K562 (cell line): ENCODE data around the gene UNC80. TPM values are rescaled to one million over a fixed set of nuclear protein-coding genes. Genes with fewer than 3 reads are reported as not detected.

ENCODE experiments used
- ATAC-seq: fragments of 200-7000 bp; cut with Tn5 transposase; 3 replicates; pipeline ENCODE4 v1.9.1; 2020; ENCODE audit warnings: moderate library complexity
- BruUV-seq: library from RNA; stranded (reverse); fragments of 400-500 nt; replicated peaks from 2 replicates; lab custom pipeline; 2021; lab: Mats Ljungman, UMichigan
- CTCF ChIA-PET: fragments of 300-600 bp; formaldehyde crosslinking; extraction: SDS; loops from one replicate; lab custom pipeline; 2021; ENCODE audit warnings: low intra/inter-chr PET ratio; lab: Yijun Ruan, JAX
- POLR2A ChIA-PET: fragments of 300-600, 350-650 bp; sonication (Branson Sonifier 250); formaldehyde crosslinking; extraction: SDS; loops from one replicate; lab custom pipeline; 2021; ENCODE audit warnings: antibody characterized with exemption, inconsistent platforms; lab: Yijun Ruan, JAX
- DNase-seq, 4 experiments: peaks; one replicate each; pipeline versions ENCODE4 v3.0.0 to v3.0.0-alpha.2; 2011 to 2018; ENCODE audit warnings: low spot score in 3 of 4, mixed read lengths in 3 of 4; ENCODE audit errors: extremely low read depth in 1 of 4
- FAIRE-seq: peaks from 2 replicates; lab custom pipeline; 2011; peaks lifted over from hg19 to GRCh38; lab: Jason Lieb, UNC
- H2AFZ ChIP-seq: 2 replicates; pipeline ENCODE4 v1.6.0; 2011; ENCODE audit warnings: low read depth, low read length, control low read depth, inconsistent platforms
- H3K27ac ChIP-seq: fragments of 200-600 bp; 3 replicates; pipeline ENCODE4 v1.8.0; 2011; ENCODE audit warnings: low read depth, mild to moderate bottlenecking, control low read depth, inconsistent platforms, low read length, moderate library complexity, mixed read lengths; ENCODE audit errors: extremely low read depth
- H3K27me3 ChIP-seq, 2 experiments: fragments of 300-600 bp in 1 of 2; 2 replicates in 1 of 2; 3 replicates in 1 of 2; pipeline versions ENCODE4 v1.6.0 to v1.8.0; 2011; ENCODE audit warnings: inconsistent platforms in 2 of 2, low read length in 2 of 2, mild to moderate bottlenecking in 1 of 2, mixed read lengths in 1 of 2, moderate library complexity in 1 of 2; ENCODE audit not compliant: control insufficient read depth in 2 of 2, insufficient read depth in 2 of 2
- H3K36me3 ChIP-seq: fragments of 300-600 bp; 3 replicates; pipeline ENCODE4 v1.8.0; 2011; ENCODE audit warnings: mild to moderate bottlenecking, low read length, inconsistent platforms; ENCODE audit not compliant: control insufficient read depth, insufficient read depth
- H3K4me1 ChIP-seq, 2 experiments: fragments of 200-600 bp in 1 of 2; replicated peaks in 1 of 2; 2 replicates in 1 of 2; 3 replicates in 1 of 2; pipeline versions ENCODE4 v1.5.1 to v1.8.0; 2011; ENCODE audit warnings: inconsistent platforms in 2 of 2, low read length in 2 of 2, mild to moderate bottlenecking in 1 of 2, mixed read lengths in 1 of 2, moderate library complexity in 1 of 2; ENCODE audit not compliant: control insufficient read depth in 2 of 2, insufficient read depth in 2 of 2
- H3K4me2 ChIP-seq: 2 replicates; pipeline ENCODE4 v1.6.1; 2011; ENCODE audit warnings: low read length, control low read depth, inconsistent platforms, mixed read lengths; ENCODE audit not compliant: insufficient read depth
- H3K4me3 ChIP-seq: fragments of 200-600 bp; sonication (generic), shearing (Covaris generic); 2 replicates; pipeline ENCODE4 v1.5.1; 2016; ENCODE audit warnings: control low read depth, inconsistent platforms
- H3K79me2 ChIP-seq: fragments of 200-600 bp; 3 replicates; pipeline ENCODE4 v1.8.0; 2011; ENCODE audit warnings: low read length, inconsistent platforms; ENCODE audit not compliant: control insufficient read depth, insufficient read depth
- H3K9ac ChIP-seq, 2 experiments: 2 replicates each; pipeline versions ENCODE4 v1.6.0 to v1.6.1; 2011; ENCODE audit warnings: low read depth in 2 of 2, low read length in 2 of 2, control low read depth in 1 of 2, inconsistent platforms in 1 of 2, mild to moderate bottlenecking in 1 of 2, mixed read lengths in 1 of 2; ENCODE audit not compliant: insufficient read depth in 1 of 2
- H3K9me1 ChIP-seq: one replicate; pipeline ENCODE4 v1.6.0; 2011; ENCODE audit warnings: inconsistent platforms, mild to moderate bottlenecking, low read length, moderate library complexity; ENCODE audit not compliant: control insufficient read depth, insufficient read depth
- H3K9me3 ChIP-seq: replicated peaks from 2 replicates; pipeline ENCODE4 v1.5.1; 2011; ENCODE audit warnings: low read depth, low read length, inconsistent platforms; ENCODE audit not compliant: control insufficient read depth, insufficient read depth
- H4K20me1 ChIP-seq: replicated peaks from 2 replicates; pipeline ENCODE4 v1.6.1; 2011; ENCODE audit warnings: low read length, inconsistent platforms, mixed read lengths; ENCODE audit not compliant: control insufficient read depth, insufficient read depth
- MEIS2 ChIP-seq: fragments of 450-650 bp; IDR thresholded peaks from 2 replicates; pipeline ENCODE4 v1.6.1; 2014; ENCODE audit warnings: mild to moderate bottlenecking; ENCODE audit not compliant: partially characterized antibody
- POLR2H ChIP-seq: IDR thresholded peaks from 2 replicates; pipeline ENCODE4 v1.6.1; 2016; ENCODE audit warnings: missing genetic modification characterization, low read depth, mild to moderate bottlenecking, control low read depth, missing compliant biosample characterization, moderate library complexity
- WGBS: fragments of 100-300 bp; shearing (Covaris generic); methylation state at CpG from one replicate; pipeline ENCODE4 v1.1.6; 2016; ENCODE audit warnings: low coverage, mixed read lengths; ENCODE audit not compliant: insufficient coverage; ENCODE audit errors: missing lambda C conversion rate; 5-methylcytosine and 5-hydroxymethylcytosine counted together
- in situ Hi-C: fragments of 300-500 bp; cut with MboI; formaldehyde crosslinking; loops from 4 replicates; pipeline ENCODE4 v1.15.0; 2018; ENCODE audit warnings: inconsistent platforms, mixed read lengths
- intact Hi-C: fragments of 100-400 bp; cut with micrococcal nuclease; formaldehyde crosslinking; loops from 2 replicates; pipeline ENCODE4 v1.14.2; 2022
- polyA plus RNA-seq, 8 experiments: library from polyadenylated mRNA; depleted of rRNA in 4 of 8; stranded (reverse) in 5 of 8; unstranded in 3 of 8; fragments of >200 nt; fragmentation: Nextera tagmentation in 2 of 8; fragmentation: Illumina TruSeq in 1 of 8; extraction: Ambion mirVana in 2 of 8; extraction: Trizol in 1 of 8; gene quantifications; 2 replicates each; pipeline versions ENCODE4 v1.2.1 to v1.2.3, GENCODE V29; 2011 to 2014; ENCODE audit warnings: inconsistent platforms in 1 of 8, missing spikeins in 1 of 8
- total RNA-seq, 7 experiments: library from RNA; depleted of rRNA in 6 of 7; stranded (reverse); fragments of >200 nt in 6 of 7; fragmentation: Illumina TruSeq in 2 of 7; extraction: Trizol in 2 of 7; gene quantifications; 2 replicates each; pipeline versions ENCODE4 v1.2.1 to v1.2.3, GENCODE V29; 2011 to 2021; ENCODE audit warnings: low replicate concordance in 1 of 7
- TF ChIP-seq, protein P1 (sequence below): fragments of 450-650 bp; IDR thresholded peaks from 2 replicates; pipeline ENCODE4 v1.6.1; 2016
- TF ChIP-seq, protein P2 (sequence below), 2 experiments: IDR thresholded peaks in 1 of 2; conservative IDR thresholded peaks in 1 of 2; 2 replicates each; pipeline ENCODE4 v1.6.1; 2016; ENCODE audit warnings: low read depth in 2 of 2, mild to moderate bottlenecking in 1 of 2, missing compliant biosample characterization in 1 of 2, missing genetic modification characterization in 1 of 2, moderate library complexity in 1 of 2
- TF ChIP-seq, protein P3 (sequence below): fragments of 250-450 bp; sonication (Bioruptor Pico); IDR thresholded peaks from 2 replicates; pipeline ENCODE4 v1.4.0; 2020; ENCODE audit warnings: mild to moderate bottlenecking, moderate library complexity

UNC80 gene
- total and polyA plus RNA-seq, 9 of the 15 experiments (the other 6 are each of a cell fraction or from before 2014, with no cell fraction given): under 0.01 to 0.04 (median 0.01) TPM; not detected in 5

DNA sequence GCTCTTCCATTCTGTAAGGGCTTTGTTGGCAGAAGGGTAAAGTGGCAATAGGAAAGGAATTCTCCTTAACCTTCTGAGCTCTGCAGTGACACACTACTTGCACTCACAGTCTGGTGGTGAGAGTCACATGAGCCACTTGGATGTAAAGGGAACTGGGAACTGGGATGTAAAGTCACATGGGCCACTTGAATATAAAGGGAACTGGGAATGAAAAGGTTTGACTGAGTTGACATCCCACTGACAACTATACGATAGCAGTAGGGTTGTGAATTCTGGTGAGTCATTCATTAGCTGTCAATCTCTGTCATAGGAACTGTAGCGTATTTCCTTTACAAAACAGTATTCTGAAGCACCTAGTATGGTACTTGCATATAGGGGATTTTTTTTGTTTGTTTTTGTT is 236.3 kb downstream of the UNC80 start:
- H3K9me3 ChIP-seq: no peaks in the 10 kb centered on the region
- POLR2A ChIA-PET: no interaction called here
- H3K27me3 ChIP-seq: no peaks in the 10 kb centered on the region
- intact Hi-C loops: no loop called here
- H3K9ac ChIP-seq: no peak overlapping the region
- no TSS peak for BruUV-seq
- FAIRE-seq: no peak
- H4K20me1 ChIP-seq: no peaks in the 10 kb centered on the region
- no peak overlapping the region for H3K27ac ChIP-seq
- TF ChIP-seq MEIS2: peak; percentile 43
- TF ChIP-seq, protein P1, sequence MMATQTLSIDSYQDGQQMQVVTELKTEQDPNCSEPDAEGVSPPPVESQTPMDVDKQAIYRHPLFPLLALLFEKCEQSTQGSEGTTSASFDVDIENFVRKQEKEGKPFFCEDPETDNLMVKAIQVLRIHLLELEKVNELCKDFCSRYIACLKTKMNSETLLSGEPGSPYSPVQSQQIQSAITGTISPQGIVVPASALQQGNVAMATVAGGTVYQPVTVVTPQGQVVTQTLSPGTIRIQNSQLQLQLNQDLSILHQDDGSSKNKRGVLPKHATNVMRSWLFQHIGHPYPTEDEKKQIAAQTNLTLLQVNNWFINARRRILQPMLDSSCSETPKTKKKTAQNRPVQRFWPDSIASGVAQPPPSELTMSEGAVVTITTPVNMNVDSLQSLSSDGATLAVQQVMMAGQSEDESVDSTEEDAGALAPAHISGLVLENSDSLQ: peak; percentile 75
- TF ChIP-seq, protein P2, sequence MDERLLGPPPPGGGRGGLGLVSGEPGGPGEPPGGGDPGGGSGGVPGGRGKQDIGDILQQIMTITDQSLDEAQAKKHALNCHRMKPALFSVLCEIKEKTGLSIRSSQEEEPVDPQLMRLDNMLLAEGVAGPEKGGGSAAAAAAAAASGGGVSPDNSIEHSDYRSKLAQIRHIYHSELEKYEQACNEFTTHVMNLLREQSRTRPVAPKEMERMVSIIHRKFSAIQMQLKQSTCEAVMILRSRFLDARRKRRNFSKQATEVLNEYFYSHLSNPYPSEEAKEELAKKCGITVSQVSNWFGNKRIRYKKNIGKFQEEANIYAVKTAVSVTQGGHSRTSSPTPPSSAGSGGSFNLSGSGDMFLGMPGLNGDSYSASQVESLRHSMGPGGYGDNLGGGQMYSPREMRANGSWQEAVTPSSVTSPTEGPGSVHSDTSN (CRISPR knock-in tag; IDR thresholded peaks at IDR 0.05; ENCODE audit: low read depth): no peak
- TF ChIP-seq, protein P2 (tag; conservative IDR thresholded peaks at IDR 0.05; ENCODE audit: low read depth): peak; percentile 81
- TF ChIP-seq POLR2H (tag): no peak
- TF ChIP-seq, protein P3, sequence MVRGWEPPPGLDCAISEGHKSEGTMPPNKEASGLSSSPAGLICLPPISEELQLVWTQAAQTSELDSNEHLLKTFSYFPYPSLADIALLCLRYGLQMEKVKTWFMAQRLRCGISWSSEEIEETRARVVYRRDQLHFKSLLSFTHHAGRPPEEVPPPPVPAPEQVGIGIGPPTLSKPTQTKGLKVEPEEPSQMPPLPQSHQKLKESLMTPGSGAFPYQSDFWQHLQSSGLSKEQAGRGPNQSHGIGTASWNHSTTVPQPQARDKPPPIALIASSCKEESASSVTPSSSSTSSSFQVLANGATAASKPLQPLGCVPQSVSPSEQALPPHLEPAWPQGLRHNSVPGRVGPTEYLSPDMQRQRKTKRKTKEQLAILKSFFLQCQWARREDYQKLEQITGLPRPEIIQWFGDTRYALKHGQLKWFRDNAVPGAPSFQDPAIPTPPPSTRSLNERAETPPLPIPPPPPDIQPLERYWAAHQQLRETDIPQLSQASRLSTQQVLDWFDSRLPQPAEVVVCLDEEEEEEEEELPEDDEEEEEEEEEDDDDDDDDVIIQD (CRISPR knock-in tag): no peak
- TF ChIP-seq, all 486 proteins: peak for 3
- no peak overlapping the region for H3K4me3 ChIP-seq
- peaks cover 97% of the 10 kb centered on the region for H3K79me2 ChIP-seq
- CTCF ChIA-PET: interaction anchor here (0.6 kb wide), 1 partner anchor 65 kb away, joined by 4 read pairs; no protein-coding TSS in a partner anchor
- no peak for DNase-seq
- no peaks in the 10 kb centered on the region for H3K9me1 ChIP-seq
- H2AFZ ChIP-seq: no peak overlapping the region
- H3K4me1 ChIP-seq: peaks cover 0 to 11% of the 10 kb centered on the region in 2 experiments; a peak in 2 of 5 replicates
- no peak overlapping the region for H3K4me2 ChIP-seq
- 100% methylated on average over 2 of the region's 2 CpGs for WGBS
- H3K36me3 ChIP-seq: peaks cover 85% of the 10 kb centered on the region
- in situ Hi-C loops: loop anchor here (25.0 kb wide), 1 partner anchor 454 kb away; no protein-coding TSS in a partner anchor
- ATAC-seq: no peak
